NCI-H2196 treated with DMSO at 0.1 percent for 48 hours (cell line): ENCODE data around the gene STK33.
A peak's percentile ranks its signal among the peaks of the same experiment; 100 is the strongest.
"Not testable (repeated sequence)": the region's sequence is repeated elsewhere in the genome, so short reads cannot be mapped to it uniquely, and the experiment has no call there.

Experiments used
- DNase-seq: peaks from one replicate; lab custom pipeline; 2025; ENCODE audit not compliant: unreplicated experiment; lab: John Stamatoyannopoulos, UW

Gene STK33

DNA sequence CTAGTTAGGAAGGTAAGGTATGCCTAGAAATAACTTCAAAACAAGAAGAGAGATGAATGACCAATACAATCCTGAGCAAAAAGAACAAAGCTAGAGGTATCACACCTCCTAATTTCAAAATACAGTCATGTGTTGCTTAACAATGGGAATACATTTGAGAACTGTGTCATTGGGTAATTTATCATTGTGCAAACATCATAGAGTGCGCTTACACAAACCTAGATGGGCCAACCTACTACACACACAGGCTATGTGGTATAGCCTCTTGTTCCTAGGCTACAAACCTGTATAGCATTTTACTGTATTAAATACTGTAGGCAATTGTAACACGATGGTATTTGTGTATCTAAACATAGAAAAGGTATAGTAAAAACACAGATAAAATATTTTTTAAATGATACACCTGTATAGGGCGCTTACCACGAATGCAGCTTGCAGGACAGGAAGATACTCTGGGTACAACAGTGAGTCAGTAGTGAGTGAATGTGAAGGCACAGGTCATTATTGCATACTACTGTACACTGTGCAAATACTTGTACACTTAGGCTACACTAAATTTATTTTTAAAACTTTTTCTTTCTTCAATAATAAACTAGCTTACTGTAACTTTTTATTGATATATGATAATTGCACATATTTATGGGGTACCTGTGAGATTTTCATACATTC lies 48.2 kb downstream of the STK33 start:
- DNase-seq: no peak

DNA sequence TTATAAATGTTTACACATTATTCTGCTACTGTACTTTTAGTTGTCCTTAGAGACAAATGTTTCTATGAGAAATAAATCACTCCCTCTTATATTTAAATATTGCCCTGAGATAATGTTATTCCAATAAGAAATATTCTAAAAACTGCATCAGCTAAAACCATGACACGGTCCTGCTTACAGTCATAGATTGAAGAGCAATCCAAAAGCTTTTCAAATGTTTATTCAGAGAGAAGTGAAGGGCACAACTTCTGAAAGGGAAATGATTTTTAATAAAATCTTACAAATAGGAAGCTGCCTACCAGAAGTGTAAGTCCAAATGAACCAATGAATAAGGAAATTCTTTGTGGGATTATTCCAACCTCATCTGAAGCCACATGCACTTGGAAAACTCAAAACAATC lies 49.2 kb downstream of the STK33 start:
- no peak for DNase-seq

DNA sequence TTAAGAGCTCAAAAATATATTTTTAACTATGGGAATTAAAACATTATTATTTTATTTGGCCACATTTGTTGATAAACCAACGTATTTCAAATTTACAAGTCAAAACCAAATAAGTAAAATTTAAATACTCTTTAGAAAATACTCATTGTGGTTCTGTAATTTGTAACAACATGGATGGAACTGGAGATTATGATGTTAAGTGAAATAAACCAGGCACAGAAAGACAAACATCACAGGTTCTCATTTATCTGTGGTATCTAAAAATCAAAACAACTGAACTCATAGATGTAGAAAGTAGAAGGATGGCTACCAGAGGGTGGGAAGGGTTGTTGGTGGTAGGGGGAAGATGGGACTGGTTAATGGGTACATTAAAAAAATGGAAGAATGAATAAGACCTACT lies 50.8 kb downstream of the STK33 start:
- no peak for DNase-seq

DNA sequence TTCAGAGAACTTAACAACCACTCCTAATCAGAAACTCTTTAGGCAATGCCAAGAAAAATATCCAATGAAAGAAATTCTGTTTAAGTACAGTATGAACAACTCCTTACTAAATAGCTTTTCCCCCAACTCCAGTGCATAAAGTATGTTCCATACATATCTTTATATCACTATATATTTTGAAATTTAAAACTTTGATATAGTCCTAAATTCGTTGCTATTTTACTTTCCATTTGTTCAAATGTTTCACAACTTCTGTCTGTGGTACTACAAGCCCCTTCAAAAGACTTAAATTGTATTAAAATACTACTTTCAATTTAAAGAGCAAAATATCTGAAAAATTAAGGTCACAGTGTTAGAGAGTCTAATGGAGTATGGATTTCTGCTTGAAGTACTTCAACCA lies 52.6 kb downstream of the STK33 start:
- DNase-seq: no peak

DNA sequence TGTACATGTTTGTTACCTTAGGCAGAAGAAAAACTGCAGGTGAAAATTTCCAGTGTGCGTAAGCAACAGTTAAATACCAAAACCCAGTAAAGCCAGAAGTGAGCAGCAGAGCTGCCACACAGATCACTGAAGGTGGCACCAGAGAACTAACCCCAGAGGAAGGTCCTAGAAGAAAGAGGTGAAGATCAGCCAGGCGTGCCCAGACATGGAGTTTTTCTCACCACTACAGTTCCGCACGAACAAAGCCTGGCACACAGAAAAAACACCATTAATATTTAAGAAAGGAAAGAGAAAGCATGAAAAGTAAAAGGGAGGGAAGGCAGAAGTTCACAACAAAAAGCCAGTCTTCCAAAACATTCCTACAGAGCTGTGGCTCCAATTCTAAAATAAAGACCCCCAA lies 60.7 kb downstream of the STK33 start:
- no peak for DNase-seq

DNA sequence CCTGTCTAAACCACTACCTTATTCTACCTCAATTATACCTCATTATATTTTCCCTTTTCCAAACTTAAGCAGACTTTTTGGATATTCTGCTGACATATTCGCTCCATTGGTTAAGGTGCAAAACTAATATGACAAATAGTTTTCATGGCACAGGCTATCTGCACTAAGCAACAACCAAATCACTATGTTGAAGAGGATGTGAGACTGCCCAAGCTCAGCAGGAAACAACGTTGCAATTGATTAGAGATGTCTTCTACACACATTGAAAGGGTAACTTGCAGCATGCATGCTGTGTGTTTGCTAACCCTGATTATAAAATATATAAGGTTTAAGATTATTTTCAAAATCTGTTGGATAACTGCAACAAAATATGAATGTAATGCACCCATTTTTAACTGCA lies 61.6 kb downstream of the STK33 start:
- DNase-seq: no peak

DNA sequence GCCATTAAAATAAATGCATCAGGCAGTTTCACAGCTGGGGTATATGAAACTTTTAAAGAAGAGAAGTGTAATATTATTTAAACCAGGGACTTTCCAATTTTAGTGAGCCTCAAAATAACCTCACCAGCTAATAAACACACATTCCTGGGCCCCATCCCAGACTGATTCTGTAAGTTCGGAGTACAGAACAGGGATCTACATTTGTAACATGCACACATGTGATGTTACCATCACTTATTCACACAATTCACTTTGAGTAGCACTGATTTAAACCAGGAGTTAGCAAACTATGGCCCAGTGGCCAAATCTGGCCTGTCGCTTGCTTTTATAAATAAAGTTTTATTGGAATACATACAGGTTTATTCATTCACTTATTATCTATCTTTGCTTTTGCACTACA lies 62.0 kb downstream of the STK33 start:
- no peak for DNase-seq

DNA sequence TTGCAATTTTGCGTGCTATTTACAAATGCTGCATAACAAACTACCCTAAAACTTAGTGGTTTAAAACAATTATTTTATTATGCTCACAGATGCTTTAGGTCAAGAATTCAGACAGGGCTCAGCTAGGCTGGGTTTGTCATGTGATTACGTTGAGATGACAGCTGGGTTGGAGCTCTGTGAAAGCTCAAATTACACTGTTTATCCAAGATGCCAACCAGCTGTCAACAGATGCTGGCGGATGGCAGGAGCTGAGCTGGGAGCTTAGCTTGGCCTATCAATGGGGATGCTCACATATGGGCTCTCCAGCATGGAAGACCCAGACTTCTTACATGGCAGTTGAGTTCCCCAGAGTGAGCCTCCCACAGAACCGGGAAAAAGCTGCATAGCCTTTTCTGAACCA lies 62.7 kb downstream of the STK33 start:
- DNase-seq: peak; percentile 24

DNA sequence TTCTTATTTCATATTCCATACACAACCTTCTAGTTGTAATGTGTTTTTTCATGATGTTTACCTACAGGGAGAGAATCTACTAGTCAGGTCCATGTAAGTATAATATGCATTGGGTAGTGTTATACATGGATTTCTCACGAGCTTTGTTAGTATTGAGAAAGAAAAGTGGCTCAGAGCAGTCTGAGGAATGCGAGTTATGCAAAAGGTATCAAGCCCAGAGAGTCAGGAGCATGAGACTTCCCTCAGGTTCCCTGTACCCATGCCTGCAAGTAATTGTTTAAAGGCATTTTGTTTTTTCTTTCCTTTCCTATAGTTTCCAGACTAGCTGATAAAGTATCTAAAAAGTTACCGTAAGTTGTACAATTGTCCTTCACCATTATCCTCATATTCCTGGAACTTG lies 66.1 kb downstream of the STK33 start:
- no peak for DNase-seq

DNA sequence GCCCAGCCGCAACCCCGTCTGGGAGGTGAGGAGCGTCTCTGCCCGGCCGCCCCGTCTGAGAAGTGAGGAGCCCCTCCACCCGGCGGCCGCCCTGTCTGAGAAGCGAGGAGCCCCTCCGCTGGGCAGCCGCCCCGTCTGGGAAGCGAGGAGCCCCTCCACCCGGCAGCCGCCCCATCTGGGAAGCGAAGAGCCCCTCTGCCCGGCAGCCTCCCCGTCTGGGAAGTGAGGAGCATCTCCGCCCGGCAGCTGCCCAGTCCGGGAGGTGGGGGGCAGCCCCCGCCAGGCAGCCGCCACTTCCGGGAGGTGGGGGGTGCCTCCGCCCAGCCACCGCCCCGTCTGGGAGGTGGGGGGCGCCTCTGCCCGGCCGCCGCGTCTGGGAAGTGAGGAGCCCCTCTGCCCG lies 70.6 kb downstream of the STK33 start:
- no peak for DNase-seq

DNA sequence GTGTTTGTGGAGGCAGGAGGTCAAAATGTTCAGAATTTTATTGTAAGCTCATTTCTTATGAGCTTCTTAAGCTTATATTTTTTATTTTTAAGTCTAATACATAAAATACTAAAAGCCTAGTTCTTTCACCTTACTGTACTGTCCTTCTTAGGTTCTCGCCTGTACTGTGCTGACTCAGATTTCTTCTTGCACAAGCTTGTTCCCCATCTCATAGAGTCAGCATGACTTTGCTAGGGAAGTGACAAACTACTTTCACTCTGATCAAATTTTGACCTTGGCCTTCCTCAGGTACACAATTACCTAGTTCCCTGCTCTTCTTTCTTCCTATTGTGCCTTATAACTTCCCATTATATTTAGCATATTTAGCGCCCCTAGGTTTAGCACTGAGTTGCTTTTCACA lies 81.5 kb downstream of the STK33 start:
- DNase-seq: no peak

DNA sequence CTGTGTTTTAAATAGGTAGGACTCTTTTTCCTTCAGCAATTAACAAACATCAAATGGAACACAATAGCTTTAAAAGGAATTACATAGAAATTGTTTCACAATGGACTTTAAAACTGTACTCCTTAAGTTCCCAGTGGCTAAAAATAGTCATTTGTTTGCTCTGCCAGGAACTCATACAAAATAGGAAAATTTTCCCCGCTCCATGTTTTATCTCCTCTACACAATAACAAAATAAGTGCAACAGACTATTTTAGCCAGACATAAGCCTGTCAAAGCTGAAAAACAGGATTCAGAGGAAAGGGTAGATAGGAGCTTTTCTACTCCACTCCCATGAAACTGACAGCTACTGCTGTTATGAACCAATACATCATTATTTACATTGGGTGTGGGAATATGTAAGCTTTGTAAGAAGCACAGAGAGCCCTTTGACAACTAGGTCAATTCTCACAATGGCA lies 90.1 kb downstream of the STK33 start:
- no peak for DNase-seq

DNA sequence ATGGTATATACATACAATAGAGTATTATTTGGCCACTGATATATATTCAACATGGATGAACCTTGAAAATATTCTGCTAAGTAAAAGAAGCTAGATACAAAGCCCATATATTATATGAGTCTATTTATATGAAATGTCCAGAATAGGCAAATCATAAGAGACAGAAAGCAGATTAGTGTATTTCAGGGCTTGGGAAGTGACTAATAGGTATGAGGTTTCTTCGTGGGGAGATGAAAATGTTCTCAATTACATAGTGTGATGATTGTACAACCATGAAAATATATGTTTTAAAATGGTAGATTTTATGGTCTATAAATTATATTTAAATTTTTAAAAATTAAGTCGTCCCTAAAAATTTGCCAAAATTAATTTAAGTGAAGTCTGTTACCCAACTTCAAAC lies 92.2 kb downstream of the STK33 start:
- no peak for DNase-seq

DNA sequence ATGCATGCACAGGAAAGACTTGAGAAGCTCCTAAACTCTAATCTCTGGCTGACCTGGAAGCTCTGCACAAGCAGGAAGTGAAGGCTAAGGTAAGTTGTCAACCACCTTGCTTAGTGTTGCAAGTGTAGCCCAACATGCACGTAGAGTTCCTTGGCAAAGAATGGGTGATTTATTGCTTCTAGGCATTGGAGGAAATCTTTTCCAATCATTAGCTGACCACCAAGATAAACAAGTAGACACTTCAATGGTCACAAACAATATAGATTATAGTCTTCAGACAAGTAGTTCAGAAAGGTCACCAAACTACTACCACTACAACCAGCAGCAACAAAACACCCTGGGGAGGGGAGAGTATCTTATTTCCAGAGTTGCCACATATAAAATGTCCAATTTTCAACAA lies 105.6 kb downstream of the STK33 start:
- no peak for DNase-seq

DNA sequence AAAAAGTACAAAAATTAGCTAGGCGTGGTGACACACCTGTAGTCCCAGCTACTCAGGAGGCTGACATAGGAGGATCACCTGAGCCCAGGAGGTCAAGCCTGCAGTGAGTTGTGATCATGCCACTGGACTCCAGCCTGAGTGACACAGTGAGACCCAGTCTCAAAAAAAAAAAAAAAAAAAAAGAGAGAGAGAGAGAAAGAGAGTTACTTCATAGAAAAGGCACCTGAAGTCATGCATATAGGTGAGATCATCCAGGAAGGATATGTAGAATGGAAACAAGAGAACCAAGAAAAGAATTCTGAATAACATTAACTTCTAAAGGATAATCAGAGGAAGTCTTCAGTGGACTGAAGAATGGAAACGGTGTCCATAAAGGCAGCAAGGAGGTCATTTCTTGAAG lies 106.8 kb downstream of the STK33 start:
- DNase-seq: no peak

DNA sequence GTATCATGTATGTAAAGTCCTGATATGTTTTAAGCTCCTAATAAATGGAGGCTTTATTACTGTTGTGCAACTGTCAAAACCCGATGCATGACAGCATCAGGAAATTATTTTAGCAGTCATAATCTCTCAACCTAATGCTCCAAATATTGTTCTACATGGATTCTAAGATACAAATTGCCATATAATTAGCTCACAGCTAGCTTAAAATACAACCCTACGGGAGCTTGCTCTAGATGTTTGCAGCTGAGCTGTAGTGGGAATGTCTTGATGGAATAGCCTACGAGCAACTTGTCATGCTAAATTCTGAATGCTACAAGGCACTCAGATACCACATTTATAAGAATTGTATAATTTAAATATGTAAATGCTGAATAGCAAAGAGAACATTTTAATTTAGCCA lies 109.8 kb downstream of the STK33 start:
- no peak for DNase-seq

DNA sequence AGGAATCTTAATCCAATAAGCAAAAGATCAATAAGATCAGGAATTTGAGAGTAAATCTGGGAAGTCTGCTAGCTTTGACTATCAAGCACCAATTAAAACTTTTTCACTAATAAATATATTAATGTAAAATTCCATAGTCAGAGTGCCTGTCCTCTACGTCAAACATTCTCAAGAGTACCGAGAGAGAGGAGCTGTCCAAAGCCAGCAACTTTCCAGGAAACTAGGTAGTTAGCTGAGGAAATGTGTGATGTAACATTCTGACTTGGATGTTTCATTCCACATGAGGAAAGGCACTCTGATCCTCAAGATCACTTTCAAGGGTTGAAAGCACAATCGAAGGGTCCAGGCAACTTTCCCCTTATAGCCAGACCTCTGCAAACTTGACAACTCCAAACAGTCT lies 113.2 kb downstream of the STK33 start:
- DNase-seq: no peak

DNA sequence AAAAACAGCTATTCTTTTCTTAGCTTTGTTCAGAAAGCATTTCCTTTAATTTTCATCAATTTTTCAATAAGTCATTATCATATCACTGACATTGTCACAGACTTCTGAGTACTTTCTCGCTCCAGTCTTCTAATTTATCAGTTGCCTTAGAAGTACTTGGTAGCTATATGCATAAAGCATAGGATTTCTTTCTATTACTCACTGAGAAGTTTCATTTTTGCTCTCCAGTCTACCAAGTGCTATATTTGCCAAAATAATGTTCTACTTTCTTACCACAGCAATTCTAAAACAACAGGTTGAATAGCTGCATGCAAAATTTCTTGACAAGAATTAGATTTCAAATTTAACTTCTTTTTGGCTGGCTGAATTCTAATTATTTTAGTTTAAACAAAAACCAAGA lies 116.3 kb downstream of the STK33 start:
- DNase-seq: no peak

DNA sequence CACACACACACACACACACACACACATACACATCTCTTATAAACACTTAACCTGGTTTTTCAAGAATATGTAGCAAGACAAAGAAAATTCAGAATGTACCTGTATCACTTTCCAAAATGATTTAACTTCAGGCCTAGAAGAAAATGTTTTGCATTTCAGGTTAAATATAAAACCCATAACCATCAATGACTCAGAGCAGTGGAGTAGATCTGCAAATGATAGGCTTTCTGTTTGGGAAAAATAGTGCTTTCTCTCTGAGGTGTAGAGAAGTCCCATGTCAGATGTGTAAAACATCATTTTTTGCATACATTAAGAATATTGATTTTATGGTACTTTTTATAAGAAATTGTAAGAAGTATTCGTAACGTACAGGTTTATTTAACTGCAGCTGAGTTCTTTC lies 116.9 kb downstream of the STK33 start:
- no peak for DNase-seq

DNA sequence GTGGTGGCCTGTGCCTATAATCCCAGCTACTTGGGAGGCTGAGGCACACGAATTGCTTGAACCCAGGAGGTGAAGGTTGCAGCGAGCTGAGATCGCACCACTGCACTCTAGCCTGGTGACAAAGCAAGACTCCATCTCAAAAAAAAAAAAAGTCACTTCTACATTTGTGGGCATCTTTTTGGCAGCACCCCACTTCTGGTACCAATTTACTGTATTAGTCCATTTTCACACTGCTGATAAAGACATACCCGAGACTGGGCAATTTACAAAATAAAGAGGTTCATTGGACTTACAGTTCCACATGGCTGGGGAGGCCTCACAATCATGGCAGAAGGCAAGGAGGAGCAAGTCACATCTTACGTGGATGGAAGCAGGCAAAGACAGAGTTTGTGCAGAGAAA lies 126.2 kb downstream of the STK33 start:
- not testable (repeated sequence) for DNase-seq

DNA sequence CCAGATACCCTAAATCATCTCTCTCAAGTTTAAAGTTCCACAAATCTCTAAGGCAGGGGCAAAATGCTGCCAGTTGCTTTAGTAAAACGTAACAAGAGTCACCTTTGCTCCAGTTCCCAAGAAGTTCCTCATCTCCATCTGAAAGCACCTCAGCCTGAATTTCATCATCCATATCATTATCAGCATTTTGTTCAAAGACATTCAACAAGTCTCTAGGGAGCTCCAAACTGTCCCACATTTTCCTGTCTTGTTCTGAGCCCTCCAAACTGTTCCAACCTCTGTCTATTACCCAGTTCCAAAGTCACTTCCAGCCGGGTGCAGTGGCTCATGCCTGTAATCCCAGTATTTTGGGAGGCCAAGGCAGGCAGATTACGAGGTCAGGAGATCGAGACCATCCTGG lies 126.7 kb downstream of the STK33 start:
- not testable (repeated sequence) for DNase-seq

DNA sequence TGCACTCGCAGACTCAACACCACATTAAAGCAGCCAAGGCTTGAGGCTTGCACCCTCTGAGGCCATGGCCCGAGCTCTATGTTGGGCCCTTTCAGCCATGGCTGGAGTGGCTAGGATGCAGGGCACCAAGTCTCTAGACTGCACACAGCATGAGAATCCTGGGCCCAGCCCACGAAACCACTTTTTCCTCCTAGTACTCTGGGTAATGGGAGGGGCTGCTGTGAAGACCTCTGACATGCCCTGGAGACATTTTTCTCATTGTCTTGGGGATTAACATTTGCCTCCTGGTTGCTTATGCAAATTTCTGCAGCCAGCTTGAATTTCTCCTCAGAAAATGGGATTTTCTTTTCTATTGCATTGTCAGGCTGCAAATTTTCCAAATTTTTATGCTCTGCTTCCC lies 127.1 kb downstream of the STK33 start:
- DNase-seq: not testable (repeated sequence)

DNA sequence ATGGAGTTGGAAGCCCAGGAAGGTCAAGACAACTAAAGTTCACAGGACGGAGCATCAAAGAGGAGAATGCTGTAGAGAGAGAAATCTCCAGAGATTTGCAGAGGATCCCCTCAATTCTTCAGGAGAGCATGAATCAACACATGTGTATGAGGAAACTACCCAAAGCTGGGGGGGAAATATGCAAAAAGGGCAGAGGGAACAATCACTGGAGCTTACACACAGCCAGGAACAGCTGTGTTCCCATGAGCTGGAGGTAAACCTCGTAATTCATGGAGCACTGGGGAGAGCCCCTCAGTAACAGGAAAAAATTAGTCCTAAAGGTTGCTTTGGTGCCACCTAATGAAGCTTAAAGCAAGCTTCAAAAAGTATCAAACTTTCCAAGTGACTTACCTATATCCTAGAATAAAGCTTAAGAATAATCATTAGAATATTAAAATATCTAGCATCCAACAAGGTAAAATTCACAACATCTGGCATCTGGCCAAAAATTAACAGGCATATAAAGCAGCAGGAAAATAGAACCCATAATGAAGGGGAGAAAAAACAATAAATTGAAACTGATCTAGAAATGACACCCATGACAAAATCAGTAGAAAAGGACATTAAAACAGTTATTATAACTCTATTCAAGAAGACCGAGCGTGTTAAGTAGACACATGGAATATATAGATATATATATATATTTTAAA lies 134.2 kb downstream of the STK33 start:
- no peak for DNase-seq
